Measurements from ENCODE around the gene LHPP. TPM values are rescaled to one million over a fixed set of nuclear protein-coding genes. Genes with fewer than 3 reads are reported as not detected.

LHPP gene
- total and polyA plus RNA-seq, 2 experiments from 2014 or later: 27.4 to 40.2 TPM

GRCh38 chr10:124632566-124632965 is 170.9 kb downstream of the LHPP start:
- H3F3A ChIP-seq (replicated peaks; ENCODE audit: low read depth): no peaks in the 10 kb centered on the region
- TF ChIP-seq CREB1 (CRISPR knock-in tag; IDR thresholded peaks at IDR 0.05; ENCODE audit: low read depth) (no peak), REST (IDR thresholded peaks at IDR 0.05; ENCODE audit: unreplicated experiment) (no peak), ZNF462 (CRISPR knock-in tag; IDR thresholded peaks at IDR 0.05) (no peak), STAT1 (IDR thresholded peaks at IDR 0.05; ENCODE audit: unreplicated experiment) (no peak), EZH2 (IDR thresholded peaks at IDR 0.05; ENCODE audit: low read depth, unreplicated experiment) (no peak), NANOG (IDR thresholded peaks at IDR 0.05; ENCODE audit: borderline replicate concordance) (no peak), ETS1 (IDR thresholded peaks at IDR 0.05) (no peak)
- ATAC-seq (no peak), DNase-seq (ENCODE audit: low spot score) (no peak)
- H3K4me3 ChIP-seq: no peak overlapping the region
- peaks cover 5% of the 10 kb centered on the region; the same call in 1 of the 2 replicates for H3K4me1 ChIP-seq (ENCODE audit: insufficient read depth)
- Mint-ChIP-seq H3K9me3 (no peaks in the 10 kb centered on the region; the same call in 2 of the 3 replicates), H3K27ac (no peak overlapping the region), H3K36me3 (ENCODE audit: low read depth) (0 out of 3 replicates have a peak, but pooled peaks cover 3% of the 10 kb centered on the region), H3K4me3 (no peak overlapping the region), H3K27me3 (ENCODE audit: insufficient read depth, low read depth, poor library complexity) (peaks cover 14% of the 10 kb centered on the region), H3K4me1 (peaks cover 12% of the 10 kb centered on the region)
- H3K27me3 ChIP-seq (ENCODE audit: insufficient read depth): no peaks in the 10 kb centered on the region
- no peak overlapping the region for H2AFZ ChIP-seq
- no peaks in the 10 kb centered on the region for H3K9me2 ChIP-seq (ENCODE audit: insufficient read depth)
- H3K79me2 ChIP-seq (replicated peaks; ENCODE audit: insufficient read depth): 0 out of 2 replicates have a peak, but pooled peaks cover 3% of the 10 kb centered on the region
- no peak overlapping the region for H3K27ac ChIP-seq (ENCODE audit: low read depth)
- H3K4me2 ChIP-seq: no peak overlapping the region
- no peaks in the 10 kb centered on the region for H3K36me3 ChIP-seq (ENCODE audit: insufficient read depth)
- H4K20me1 ChIP-seq (replicated peaks; ENCODE audit: insufficient read depth): no peaks in the 10 kb centered on the region

All from GM23338 (cell line).